Measurements from ENCODE around the gene OXSR1.

GRCh38 chr3:38146504-38146903, 18.8 kb upstream of the OXSR1 start:
- no peak for TF ChIP-seq CTCF (IDR thresholded peaks at IDR 0.05)
- TF ChIP-seq POLR2A (IDR thresholded peaks at IDR 0.05), result no peak

All from esophagus squamous epithelium (tissue), 4 donors.